HG02938 (cell line): ENCODE data around the gene PBX1.

Source experiments
- ATAC-seq: cut with Tn5 transposase; IDR thresholded peaks from one replicate; pipeline ENCODE4 v1.9.1; 2021; ENCODE audit warnings: mild to moderate bottlenecking, moderate library complexity; ENCODE audit not compliant: unreplicated experiment

Gene PBX1

GRCh38 chr1:164689672-164690511 is 130.9 kb downstream of the PBX1 start:
- no peak for ATAC-seq

- no peak for ATAC-seq
Measured at GRCh38 chr1:164692420-164692819, 133.4 kb downstream of the PBX1 start.

DNA sequence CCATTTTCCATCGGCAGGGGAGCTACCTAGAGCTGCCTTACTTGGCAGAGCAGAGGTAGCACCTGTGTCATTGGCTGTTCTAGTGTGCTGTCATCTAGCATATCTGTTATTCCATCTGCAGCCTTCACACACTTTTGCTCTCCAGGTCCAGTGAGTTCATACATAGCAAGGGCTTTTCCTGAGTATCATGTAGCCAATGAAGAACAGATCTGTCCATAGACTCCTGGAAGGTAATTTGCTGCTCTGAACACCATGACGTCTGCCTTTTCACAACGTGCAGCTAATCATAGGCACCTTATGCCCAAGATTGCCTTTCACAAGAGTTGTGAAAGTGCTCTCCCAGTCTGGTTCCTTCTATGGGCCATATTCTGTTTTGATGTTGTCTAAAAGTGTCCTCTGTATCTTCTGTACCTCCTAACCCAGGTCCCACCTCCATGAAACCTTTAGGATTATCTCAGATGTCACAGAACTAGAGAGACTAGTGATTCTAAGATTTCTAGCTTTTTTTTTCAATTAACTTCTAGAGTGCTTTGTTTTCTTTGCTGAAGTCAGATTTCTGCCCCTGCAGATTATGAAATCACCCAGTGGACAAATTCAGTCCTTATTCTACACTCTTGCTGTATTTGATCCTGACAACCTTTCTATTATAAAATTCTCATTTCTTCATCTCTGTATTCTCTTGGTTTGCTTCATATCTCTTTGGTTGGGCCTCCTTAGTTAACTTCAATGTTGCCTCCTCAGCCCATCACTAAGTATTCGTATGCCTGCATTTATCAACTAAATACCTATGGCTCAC is 134.8 kb downstream of the PBX1 start:
- ATAC-seq, result no peak

DNA sequence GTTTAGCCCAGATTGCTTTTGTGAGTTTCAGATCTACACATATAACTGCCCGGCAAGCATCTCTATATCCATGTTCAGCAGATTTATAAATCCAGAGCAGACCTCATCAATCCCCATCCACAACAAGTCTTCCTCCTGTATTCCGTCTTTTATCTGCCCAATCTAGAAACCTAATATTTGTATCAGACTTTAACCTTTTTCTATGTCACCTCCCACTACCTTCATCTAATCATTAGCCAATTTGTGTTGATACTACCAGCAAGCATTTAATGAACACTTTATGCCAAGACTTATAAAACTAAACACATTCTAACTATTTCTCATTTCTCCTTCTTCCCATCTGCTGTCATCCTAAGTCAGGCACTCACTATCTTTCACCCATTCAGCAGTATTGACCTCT is 135.5 kb downstream of the PBX1 start:
- no peak for ATAC-seq

DNA sequence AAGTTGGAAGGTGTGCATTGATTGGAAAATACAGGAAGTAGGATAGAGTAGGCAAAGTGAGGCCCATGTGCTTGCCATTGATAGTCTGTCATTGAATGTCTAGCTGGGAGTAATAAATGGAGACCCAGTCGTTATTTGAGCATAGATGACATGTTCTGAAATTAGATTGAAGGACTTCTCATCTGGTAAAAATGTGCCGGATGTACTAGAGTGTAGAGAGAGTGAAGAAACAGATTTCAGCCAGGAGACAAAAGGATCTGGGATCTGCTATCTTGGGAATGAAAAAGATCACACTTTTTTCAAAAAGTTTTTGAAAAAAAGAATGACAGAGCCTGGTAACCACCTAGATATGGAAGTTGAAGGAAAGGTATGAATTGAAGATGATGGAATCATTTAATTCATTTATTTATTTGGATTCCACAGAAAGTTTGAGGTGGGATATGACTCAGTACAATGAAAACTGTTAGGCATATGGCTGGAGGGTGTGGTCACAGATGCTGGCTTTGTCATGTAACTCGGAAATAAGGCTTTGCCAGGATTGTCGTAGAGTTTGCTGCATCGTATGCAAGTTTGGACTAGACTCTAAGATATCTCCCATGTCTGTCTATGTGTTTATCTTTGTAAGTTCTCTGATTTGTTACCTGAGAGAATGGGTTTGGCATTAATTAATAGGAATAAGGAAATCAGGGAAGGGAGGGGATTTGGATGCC is 137.1 kb downstream of the PBX1 start:
- ATAC-seq, result no peak

DNA sequence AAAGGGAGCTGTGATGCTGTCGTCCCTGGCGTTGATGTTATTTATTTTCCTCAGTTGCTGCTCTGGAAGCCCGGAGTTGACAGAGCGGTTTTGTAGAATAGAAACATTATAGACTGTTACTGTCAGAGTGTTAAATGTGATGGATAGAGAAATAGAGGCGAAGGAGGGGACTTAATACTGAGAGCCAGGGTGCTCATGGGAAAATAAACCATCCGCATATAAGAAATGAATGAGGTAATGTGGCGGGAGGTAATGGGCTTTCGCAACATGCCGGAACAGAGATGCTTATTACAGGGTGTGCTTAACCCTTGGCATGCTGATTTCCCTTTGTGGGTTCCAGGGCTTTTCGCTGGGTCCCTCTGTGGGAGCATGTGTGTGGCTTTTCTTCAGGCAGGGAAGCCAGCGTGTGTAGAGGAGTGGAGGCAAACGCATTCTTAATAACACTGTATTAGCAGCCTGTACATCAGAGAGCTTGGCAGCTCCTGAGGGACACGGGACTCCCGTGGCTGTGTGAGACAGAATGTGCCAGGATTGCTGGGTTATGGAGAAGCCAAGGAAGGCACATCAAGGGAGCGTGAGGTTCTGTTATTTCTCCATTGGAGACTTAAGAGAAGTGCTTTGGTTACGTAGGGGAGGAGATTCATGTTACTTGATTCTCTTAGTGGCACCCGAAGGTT is 141.0 kb downstream of the PBX1 start:
- no peak for ATAC-seq

DNA sequence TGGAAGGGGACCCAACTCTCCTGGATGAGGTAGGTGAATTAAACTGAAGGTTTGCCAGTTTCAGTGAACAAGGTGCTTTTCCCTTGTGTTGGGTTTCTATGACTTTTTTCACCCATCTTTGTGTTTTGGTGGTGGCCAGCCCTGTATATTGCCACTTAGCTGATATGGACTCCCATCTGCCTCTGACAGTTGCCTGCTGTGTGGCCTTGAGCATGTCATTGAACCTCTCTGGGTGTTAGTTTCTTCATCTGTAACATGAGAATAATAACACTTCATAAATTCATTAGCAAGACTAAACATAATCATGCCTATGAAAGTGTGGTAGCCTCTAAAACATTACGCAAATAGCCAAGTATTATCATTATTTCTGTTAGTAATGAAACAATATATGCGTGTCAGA is 141.7 kb downstream of the PBX1 start:
- ATAC-seq, result no peak

DNA sequence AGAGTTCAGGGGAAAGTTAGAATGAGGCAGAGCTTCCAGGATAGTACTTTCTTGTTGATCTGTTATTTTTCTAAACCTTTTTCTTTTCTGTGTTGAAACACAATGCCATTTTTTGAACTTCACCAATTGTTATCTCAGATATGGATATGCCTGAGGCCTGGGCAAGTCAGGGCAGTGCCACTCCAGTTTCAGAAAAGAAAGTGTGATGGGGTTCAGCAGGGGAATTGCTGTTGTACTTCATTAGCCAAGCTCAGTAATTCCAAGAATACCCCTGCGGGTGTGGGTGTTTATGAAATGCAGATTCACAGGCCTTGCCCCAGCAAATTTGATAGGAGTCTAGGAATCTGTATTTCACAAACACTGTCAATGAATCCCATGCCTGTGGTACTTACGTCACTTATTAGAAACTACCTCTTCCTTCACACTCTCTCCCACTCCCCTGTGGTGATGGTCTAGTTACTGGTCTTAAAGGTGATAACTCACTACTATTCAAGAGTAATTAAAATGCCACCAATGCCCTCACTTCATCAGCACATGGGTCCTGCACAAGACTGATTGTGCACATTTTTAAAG is 142.3 kb downstream of the PBX1 start:
- ATAC-seq, result no peak

DNA sequence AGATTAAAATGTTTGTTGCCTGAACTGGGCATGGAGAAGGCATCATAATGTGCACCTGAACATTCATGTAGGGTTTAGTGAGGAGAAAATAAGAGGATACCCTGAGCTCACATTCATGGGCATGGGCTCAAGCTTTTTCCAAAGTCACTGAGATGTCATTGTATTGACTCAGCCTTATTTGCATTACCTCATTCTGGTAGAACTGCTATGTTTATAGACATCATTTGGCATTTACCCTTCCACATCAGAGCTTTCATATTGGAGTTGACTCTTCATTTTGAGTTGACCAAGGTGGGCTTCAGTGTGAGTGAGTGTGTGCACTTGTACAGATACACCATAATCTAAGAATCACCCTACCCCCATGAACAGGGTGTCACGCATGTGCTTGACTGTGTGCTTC is 143.2 kb downstream of the PBX1 start:
- ATAC-seq, result no peak

DNA sequence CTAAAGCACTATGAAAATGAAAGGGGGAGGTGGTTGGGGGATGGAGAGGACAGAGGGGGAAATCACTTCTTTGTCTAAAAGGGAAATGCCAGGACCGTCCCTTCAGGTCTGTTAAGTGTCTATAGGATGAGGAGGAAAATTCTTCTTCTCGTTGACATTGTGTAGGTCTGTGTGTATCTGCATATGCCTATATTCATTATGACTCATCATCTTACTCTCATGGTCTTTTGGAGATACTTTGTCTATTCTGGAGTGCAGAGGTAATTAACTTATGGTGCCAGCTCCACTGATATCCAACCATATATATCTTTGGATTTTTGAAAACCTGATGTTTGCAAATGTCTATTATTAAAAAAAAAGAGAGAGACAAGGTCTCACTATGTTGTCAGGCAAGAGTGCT is 143.7 kb downstream of the PBX1 start:
- no peak for ATAC-seq

GRCh38 chr1:164703463-164703862 is 144.5 kb downstream of the PBX1 start:
- no peak for ATAC-seq

GRCh38 chr1:164703960-164704411 is 145.0 kb downstream of the PBX1 start:
- ATAC-seq, result no peak

DNA sequence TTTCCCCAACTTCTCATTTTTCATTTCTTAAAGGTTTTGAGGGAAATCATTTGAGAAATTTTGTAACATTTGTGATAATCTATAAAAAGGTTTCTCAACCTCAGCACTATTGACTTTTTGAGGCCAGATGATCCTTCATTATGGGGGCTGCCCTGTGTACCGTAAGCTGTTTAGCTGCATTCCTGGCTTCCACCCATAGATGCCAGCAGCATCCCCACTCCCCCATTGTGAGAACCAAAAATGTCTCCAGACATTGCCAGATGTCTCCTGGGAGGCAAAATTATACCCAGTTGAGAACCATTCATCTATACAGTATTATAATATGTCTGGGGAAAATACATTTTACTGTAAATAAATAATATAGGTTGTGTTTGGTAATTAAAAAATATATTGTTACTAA is 146.0 kb downstream of the PBX1 start:
- no peak for ATAC-seq

DNA sequence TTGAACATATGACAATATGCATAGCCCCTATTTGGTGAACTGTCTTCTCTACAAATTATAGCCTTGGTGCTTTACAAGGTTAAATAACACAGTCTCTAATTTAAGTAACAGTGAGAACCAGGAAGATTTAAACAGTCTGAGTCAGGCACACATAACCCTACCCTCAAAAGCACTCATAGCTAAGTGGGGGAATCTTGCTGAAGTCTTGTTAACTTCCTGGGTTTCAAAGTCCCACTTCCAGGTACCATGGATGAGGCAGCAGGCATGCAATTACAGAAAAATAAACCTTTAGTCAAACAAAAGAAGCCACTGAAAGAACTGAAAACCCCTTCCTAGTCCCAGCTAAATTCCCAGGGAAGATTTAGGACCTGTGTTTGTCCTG is 147.6 kb downstream of the PBX1 start:
- no peak for ATAC-seq

DNA sequence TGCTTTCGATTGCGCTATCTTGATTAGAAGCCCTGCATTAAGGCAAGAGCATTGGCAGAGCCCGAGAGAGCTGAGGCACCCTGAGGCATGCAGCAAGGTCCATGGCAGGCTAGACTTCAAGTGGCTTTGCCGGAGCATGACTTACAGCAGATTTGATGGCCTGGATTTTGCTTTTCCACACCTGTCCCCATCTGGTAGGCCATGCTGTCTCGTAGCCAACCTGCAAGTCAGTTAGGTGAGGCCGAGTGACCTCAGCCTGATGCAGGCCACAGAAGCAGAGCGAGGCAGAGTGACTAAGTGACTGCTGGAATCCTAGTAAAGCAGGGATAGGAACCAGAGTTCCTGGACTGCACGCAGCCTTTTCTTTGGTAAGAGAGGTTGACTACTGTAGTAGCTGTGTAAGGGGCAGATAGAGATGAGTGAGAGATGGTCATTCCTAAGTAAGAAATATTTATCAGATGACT is 148.9 kb downstream of the PBX1 start:
- no peak for ATAC-seq

DNA sequence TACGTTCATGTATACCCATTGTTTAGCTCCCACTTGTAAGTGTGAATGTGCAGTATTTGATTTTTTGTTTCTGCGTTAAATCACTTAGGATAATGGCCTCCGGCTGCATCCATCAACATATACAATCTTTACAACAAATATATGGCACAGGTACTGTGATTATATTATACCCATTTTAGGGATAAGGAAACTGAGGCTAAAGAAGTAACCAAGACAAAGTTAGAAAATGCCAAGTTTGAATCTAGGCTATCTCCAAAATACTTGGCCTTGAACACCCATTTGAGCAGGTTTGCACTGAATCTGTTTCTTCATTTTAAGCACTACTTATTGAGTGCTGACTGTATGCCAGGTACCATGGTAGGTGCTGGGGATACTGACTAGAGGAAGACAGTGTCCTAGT is 149.6 kb downstream of the PBX1 start:
- ATAC-seq, result no peak

DNA sequence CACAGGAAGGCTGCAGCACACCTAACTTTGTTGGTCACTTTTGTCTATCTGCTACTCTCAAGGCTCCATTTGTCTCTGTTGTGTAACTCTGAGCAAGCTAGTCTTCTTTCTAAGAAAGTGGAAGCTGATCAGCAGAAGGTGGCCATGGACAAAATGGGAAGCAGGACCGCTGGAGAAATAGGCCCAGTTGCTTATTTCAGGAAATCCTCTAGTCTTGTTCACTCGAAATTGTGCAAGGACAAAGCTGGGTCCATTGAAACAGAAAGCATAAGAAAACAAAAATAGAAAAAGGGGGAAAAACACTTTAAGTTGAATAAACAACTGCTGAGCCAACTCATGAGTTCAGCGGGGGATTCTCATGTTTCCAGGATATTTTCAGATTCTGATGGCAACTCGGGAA is 150.1 kb downstream of the PBX1 start:
- no peak for ATAC-seq

GRCh38 chr1:164709541-164710278 is 150.7 kb downstream of the PBX1 start:
- no peak for ATAC-seq

DNA sequence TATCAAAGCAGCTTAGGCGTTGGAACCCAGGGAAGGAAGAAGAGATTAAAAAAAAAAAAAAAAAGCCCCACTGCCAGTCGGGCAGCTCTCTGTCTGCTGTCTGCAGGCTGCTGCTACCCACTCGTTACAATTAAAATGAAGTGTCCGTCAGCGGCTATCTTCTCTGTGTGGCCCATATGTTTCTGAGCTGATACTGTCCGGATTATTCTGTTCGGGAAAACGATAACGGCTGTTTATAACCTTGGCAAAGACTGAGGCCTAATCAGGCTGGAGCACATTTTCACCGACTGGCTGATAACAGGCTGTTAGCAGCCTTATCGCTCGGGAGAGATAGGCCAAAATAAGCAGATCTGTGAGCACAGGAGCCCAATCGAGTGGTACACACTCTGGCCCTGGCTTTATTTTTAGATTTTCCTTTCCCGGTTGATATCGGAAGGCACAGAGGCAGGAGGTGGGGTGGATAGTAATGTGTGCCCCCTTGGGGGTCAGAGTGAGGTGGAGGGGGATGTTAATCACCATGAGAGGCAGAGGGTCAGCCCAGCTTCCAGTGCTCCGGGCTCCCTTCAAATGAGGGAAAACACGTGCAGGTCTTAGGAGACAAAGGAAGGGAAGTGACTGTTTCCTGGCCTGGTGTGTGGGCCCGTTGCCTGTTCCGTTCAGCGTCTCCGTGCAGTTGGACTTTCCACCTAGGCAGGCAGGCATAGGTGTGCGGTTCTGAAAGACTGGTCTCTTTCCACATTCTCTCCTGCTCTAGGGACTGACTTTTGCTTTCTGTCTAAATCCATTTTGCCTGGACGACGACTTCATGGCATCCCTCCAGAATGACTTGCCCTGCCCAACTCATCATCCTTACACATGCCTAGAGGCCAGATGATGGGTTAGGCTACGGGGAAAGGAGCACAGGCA is 153.4 kb downstream of the PBX1 start:
- ATAC-seq, result no peak
